Naive thymus-derived CD4-positive, alpha-beta T cell (primary cell): ENCODE measurements around the gene KPNB1. TPM values are rescaled to one million over a fixed set of nuclear protein-coding genes. Genes with fewer than 3 reads are reported as not detected.

Source experiments
- ATAC-seq: fragments of 150-1000 bp; cut with Tn5 transposase; 2 replicates; pipeline ENCODE4 v1.10.0; 2021; ENCODE audit warnings: mild to moderate bottlenecking, moderate library complexity
- CTCF ChIA-PET: fragments of 350-600 bp; sonication (Branson Sonifier 250); formaldehyde crosslinking; loops from one replicate; lab custom pipeline; 2021; ENCODE audit warnings: antibody characterized with exemption; lab: Charles Lee
- POLR2A ChIA-PET: fragments of 350-600 bp; sonication (Branson Sonifier 250); formaldehyde crosslinking; loops from one replicate; lab custom pipeline; 2021; ENCODE audit warnings: antibody characterized with exemption, inconsistent platforms; lab: Charles Lee
- DNase-seq, 9 donors: peaks; one replicate each; pipeline versions ENCODE4 v3.0.0 to v3.0.0-alpha.2; 2020 to 2022; ENCODE audit warnings: mixed read lengths in 1 of 9
- H3K27ac ChIP-seq: one replicate; pipeline ENCODE4 v1.7.0; 2013; ENCODE audit warnings: mild to moderate bottlenecking, low read depth, low read length, moderate library complexity
- H3K27me3 ChIP-seq, 2 donors: one replicate each; pipeline ENCODE4 v1.7.0; 2013; ENCODE audit warnings: low read length in 2 of 2, mild to moderate bottlenecking in 2 of 2, moderate library complexity in 2 of 2; ENCODE audit not compliant: control insufficient read depth in 2 of 2, insufficient read depth in 2 of 2
- H3K36me3 ChIP-seq, 3 experiments: 1 replicate in 2 of 3; 2 replicates in 1 of 3; pipeline ENCODE4 v1.7.0; 2013; ENCODE audit warnings: low read length in 3 of 3, mild to moderate bottlenecking in 3 of 3, moderate library complexity in 1 of 3; ENCODE audit not compliant: insufficient read depth in 3 of 3, control insufficient read depth in 2 of 3
- H3K4me1 ChIP-seq, 2 donors: one replicate each; pipeline ENCODE4 v1.7.0; 2013; ENCODE audit warnings: low read length in 2 of 2, mild to moderate bottlenecking in 2 of 2, moderate library complexity in 1 of 2; ENCODE audit not compliant: control insufficient read depth in 2 of 2, insufficient read depth in 2 of 2
- H3K4me3 ChIP-seq: 2 replicates; pipeline ENCODE4 v1.7.0; 2013; ENCODE audit warnings: mild to moderate bottlenecking, low read length
- H3K9me3 ChIP-seq, 3 experiments: 1 replicate in 2 of 3; 2 replicates in 1 of 3; pipeline ENCODE4 v1.7.0; 2013; ENCODE audit warnings: low read length in 3 of 3; ENCODE audit not compliant: control insufficient read depth in 2 of 3
- H3K27ac Mint-ChIP-seq, 9 donors: one replicate each; pipeline ENCODE4 v1.8.0; 2020 to 2022; ENCODE audit warnings: mixed read lengths in 9 of 9, mild to moderate bottlenecking in 8 of 9, moderate library complexity in 5 of 9, inconsistent platforms in 2 of 9
- H3K27me3 Mint-ChIP-seq, 5 donors: one replicate each; pipeline ENCODE4 v1.8.0; 2021 to 2022; ENCODE audit warnings: mixed read lengths in 5 of 5, mild to moderate bottlenecking in 1 of 5
- H3K36me3 Mint-ChIP-seq, 5 donors: one replicate each; pipeline ENCODE4 v1.8.0; 2020 to 2022; ENCODE audit warnings: mixed read lengths in 5 of 5, mild to moderate bottlenecking in 3 of 5, inconsistent platforms in 1 of 5
- H3K4me1 Mint-ChIP-seq, 7 donors: one replicate each; pipeline ENCODE4 v1.8.0; 2020 to 2022; ENCODE audit warnings: mixed read lengths in 7 of 7, mild to moderate bottlenecking in 3 of 7, inconsistent platforms in 1 of 7
- H3K4me3 Mint-ChIP-seq, 10 donors: one replicate each; pipeline ENCODE4 v1.8.0; 2020 to 2022; ENCODE audit warnings: mild to moderate bottlenecking in 10 of 10, mixed read lengths in 10 of 10, moderate library complexity in 6 of 10, inconsistent platforms in 2 of 10
- H3K9me3 Mint-ChIP-seq, 11 donors: one replicate each; pipeline ENCODE4 v1.8.0; 2020 to 2022; ENCODE audit warnings: mixed read lengths in 11 of 11, mild to moderate bottlenecking in 4 of 11, inconsistent platforms in 1 of 11, moderate library complexity in 1 of 11
- intact Hi-C, 2 donors: fragments of 100-400 bp; cut with micrococcal nuclease; formaldehyde crosslinking; loops; one replicate each; pipeline ENCODE4 v1.15.1; 2023
- polyA plus RNA-seq, 2 donors: library from polyadenylated mRNA; unstranded; fragments of 300-500 nt; fragmentation: Illumina TruSeq; gene quantifications; one replicate each; pipeline ENCODE4 v1.2.3, GENCODE V29; 2021
- total RNA-seq, 6 experiments: library from RNA in 5 of 6; stranded (reverse) in 5 of 6; gene quantifications; 1 replicate in 5 of 6; 2 replicates in 1 of 6; pipeline ENCODE4 v1.2.3 and lab custom pipeline; 2021 to 2026

Gene KPNB1
- total and polyA plus RNA-seq, 7 experiments from 2014 or later: 21.1 to 465 (median 205) TPM

GRCh38 chr17:47708312-47708863 lies 58.7 kb downstream of the KPNB1 start:
- ChIA-PET POLR2A (no interaction called here), CTCF (interaction anchor here (0.9 to 2.0 kb wide), 2 partner anchors 9 to 11 kb away, joined by 4 to 6 read pairs; no protein-coding TSS in a partner anchor)
- no peak overlapping the region for H3K27ac Mint-ChIP-seq
- H3K4me1 Mint-ChIP-seq: peaks cover 45 to 66% (median 47%) of the 10 kb centered on the region in 7 donors
- H3K27me3 ChIP-seq: no peaks in the 10 kb centered on the region
- no peak for DNase-seq
- peaks cover 43 to 57% of the 10 kb centered on the region in 2 donors for H3K4me1 ChIP-seq
- H3K36me3 ChIP-seq: no peaks in the 10 kb centered on the region
- peaks cover 0 to 6% (median 0%) of the 10 kb centered on the region in 5 donors for H3K27me3 Mint-ChIP-seq
- H3K27ac ChIP-seq: no peak overlapping the region
- no peaks in the 10 kb centered on the region for H3K9me3 ChIP-seq
- no peak overlapping the region for H3K4me3 Mint-ChIP-seq
- intact Hi-C loops: no loop called here
- ATAC-seq: no peak
- H3K4me3 ChIP-seq: no peak overlapping the region
- H3K36me3 Mint-ChIP-seq: no peaks in the 10 kb centered on the region
- H3K9me3 Mint-ChIP-seq: peaks cover 0 to 2% (median 0%) of the 10 kb centered on the region in 11 donors

- POLR2A ChIA-PET: no interaction called here
- Mint-ChIP-seq H3K4me3 (no peak overlapping the region), H3K36me3 (no peaks in the 10 kb centered on the region), H3K27me3 (peaks cover 0 to 8% (median 0%) of the 10 kb centered on the region in 5 donors), H3K4me1 (peaks cover 38 to 63% (median 41%) of the 10 kb centered on the region in 7 donors), H3K9me3 (peaks cover 0 to 2% (median 0%) of the 10 kb centered on the region in 11 donors), H3K27ac (no peak overlapping the region)
- Histone ChIP-seq H3K4me3 (no peak overlapping the region), H3K36me3 (no peaks in the 10 kb centered on the region), H3K9me3 (no peaks in the 10 kb centered on the region), H3K4me1 (peaks cover 37 to 57% of the 10 kb centered on the region in 2 donors), H3K27me3 (no peaks in the 10 kb centered on the region), H3K27ac (no peak overlapping the region)
- DNase-seq (no peak), ATAC-seq (no peak)
- intact Hi-C loops: no loop called here
- CTCF ChIA-PET: no interaction called here
Observed at GRCh38 chr17:47708864-47709541, 59.3 kb downstream of the KPNB1 start.

DNA sequence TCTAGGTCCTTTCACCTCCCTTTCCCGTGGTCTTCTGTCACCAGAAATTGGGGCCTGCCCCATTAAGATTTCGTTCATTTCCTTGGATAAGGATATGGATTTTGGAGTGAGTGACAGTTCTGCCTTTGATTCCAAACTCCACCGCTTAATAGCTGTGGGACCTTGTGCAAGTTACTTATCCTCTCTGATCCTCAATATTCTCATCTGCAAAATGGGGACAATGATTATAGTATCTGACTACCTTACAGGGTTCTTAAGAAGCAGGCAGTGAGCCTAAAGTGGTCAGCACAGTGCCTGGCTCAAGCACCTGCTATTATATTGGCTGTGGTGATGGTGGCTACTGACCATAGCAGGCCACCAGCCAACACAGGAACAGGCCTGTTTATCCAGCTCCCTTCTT lies 59.9 kb downstream of the KPNB1 start:
- Mint-ChIP-seq H3K4me3 (no peak overlapping the region), H3K27me3 (peaks cover 0 to 8% (median 0%) of the 10 kb centered on the region in 5 donors), H3K4me1 (peaks cover 33 to 62% (median 36%) of the 10 kb centered on the region in 7 donors), H3K27ac (no peak overlapping the region), H3K9me3 (peaks cover 0 to 2% (median 0%) of the 10 kb centered on the region in 11 donors), H3K36me3 (no peaks in the 10 kb centered on the region)
- no peak overlapping the region for H3K4me3 ChIP-seq
- intact Hi-C loops: no loop called here
- ChIA-PET CTCF (no interaction called here), POLR2A (no interaction called here)
- no peaks in the 10 kb centered on the region for H3K27me3 ChIP-seq
- no peak overlapping the region for H3K27ac ChIP-seq
- DNase-seq (no peak), ATAC-seq (no peak)
- peaks cover 31 to 57% of the 10 kb centered on the region in 2 donors for H3K4me1 ChIP-seq
- no peaks in the 10 kb centered on the region for H3K36me3 ChIP-seq
- no peaks in the 10 kb centered on the region for H3K9me3 ChIP-seq

DNA sequence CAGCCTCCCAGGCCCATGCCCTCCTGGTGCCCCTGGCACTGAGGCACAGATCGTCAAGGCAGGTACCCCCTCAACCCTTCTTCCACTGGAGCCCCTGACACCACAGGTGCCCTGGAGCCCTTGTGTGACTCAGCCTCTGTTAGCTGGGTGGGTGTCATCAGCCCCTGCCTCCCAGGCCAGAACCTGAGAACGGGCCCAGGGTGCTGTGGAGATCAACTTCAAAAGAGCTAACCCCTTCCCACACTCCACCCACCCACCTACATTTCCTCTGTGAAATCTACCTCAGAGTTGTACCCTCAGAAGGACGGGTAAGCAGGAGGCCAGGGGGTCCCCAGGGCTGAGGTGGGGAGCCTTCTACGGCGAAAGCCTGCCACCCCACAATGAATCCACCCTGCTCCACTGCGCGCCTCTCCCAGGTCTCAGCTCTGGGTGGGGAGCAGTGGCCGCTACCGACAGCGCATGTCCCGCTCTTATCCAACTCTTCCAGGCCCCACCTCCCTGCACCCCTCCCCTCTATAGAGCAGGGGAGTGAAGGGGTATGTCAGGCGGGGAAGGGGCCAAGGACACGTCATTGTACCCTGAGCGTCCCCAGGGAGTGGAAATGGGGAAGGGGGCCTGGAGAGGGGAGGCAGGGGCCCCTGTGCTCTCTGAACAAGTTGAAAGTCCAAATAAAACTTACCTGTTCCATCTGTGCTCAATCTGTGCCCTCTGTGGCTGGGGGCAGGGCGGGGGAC lies 61.8 kb downstream of the KPNB1 start:
- no peak overlapping the region for H3K4me3 ChIP-seq
- DNase-seq: no peak
- CTCF ChIA-PET: no interaction called here
- POLR2A ChIA-PET: no interaction called here
- no peak for ATAC-seq
- peaks cover 0 to 8% (median 0%) of the 10 kb centered on the region in 5 donors for H3K27me3 Mint-ChIP-seq
- no peaks in the 10 kb centered on the region for H3K27me3 ChIP-seq
- H3K36me3 Mint-ChIP-seq: no peaks in the 10 kb centered on the region
- peaks cover 13 to 61% (median 20%) of the 10 kb centered on the region in 7 donors for H3K4me1 Mint-ChIP-seq
- peak overlapping the region in 2 of 9 donors; percentile 1 to 21 for H3K27ac Mint-ChIP-seq
- H3K9me3 ChIP-seq: no peaks in the 10 kb centered on the region
- no peak overlapping the region for H3K27ac ChIP-seq
- H3K4me3 Mint-ChIP-seq: no peak overlapping the region
- intact Hi-C loops: no loop called here
- peaks cover 0 to 2% (median 0%) of the 10 kb centered on the region in 11 donors for H3K9me3 Mint-ChIP-seq
- H3K4me1 ChIP-seq: peaks cover 12 to 57% of the 10 kb centered on the region in 2 donors
- no peaks in the 10 kb centered on the region for H3K36me3 ChIP-seq

GRCh38 chr17:47712330-47713023 lies 62.8 kb downstream of the KPNB1 start:
- Mint-ChIP-seq H3K4me1 (peaks cover 4 to 59% (median 11%) of the 10 kb centered on the region in 7 donors), H3K27ac (no peak overlapping the region), H3K27me3 (peaks cover 0 to 8% (median 0%) of the 10 kb centered on the region in 5 donors), H3K9me3 (no peaks in the 10 kb centered on the region), H3K4me3 (no peak overlapping the region), H3K36me3 (no peaks in the 10 kb centered on the region)
- ChIA-PET POLR2A (no interaction called here), CTCF (no interaction called here)
- no peaks in the 10 kb centered on the region for H3K27me3 ChIP-seq
- peaks cover 2 to 57% of the 10 kb centered on the region in 2 donors for H3K4me1 ChIP-seq
- no peak for DNase-seq
- no peaks in the 10 kb centered on the region for H3K36me3 ChIP-seq
- no peaks in the 10 kb centered on the region for H3K9me3 ChIP-seq
- H3K27ac ChIP-seq: no peak overlapping the region
- no peak for ATAC-seq
- H3K4me3 ChIP-seq: no peak overlapping the region
- intact Hi-C loops: no loop called here

DNA sequence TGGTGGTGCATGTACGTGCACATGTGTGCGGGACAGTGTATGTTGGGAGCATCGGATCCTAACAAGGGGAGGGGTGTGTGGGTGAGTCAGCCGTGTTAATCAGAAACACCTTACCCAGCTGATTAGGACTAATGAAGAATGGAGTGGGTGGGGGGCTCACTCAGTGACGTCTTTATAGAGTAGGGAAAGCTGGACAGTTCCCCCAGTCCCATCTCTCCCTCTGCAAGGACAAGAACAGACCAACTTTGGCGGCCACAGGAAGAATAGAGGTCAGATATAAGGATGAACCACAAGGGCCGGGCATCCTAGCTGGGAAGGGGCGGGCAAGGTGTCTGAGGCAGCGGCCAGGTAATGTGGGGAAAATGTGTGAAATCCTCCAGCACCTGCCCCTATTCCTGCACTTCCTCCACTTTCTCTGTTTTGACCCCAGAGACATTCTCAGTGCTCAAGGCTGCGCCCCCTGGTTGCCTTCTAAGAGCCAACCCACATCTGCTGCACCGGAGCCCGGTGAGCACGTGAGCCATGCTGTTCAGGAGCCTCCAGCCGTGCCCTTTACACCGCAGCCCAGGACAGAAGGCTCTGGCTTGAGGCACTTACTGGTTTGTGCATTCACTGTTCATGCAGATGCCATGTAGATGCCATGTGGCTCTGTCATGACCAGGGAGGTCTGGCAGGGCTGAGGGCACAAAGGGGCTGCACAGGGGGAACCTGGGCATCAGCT lies 64.4 kb downstream of the KPNB1 start:
- Histone ChIP-seq H3K36me3 (no peaks in the 10 kb centered on the region), H3K4me3 (no peak overlapping the region), H3K9me3 (no peaks in the 10 kb centered on the region), H3K27me3 (no peaks in the 10 kb centered on the region), H3K27ac (no peak overlapping the region), H3K4me1 (peaks cover 11 to 71% of the 10 kb centered on the region in 2 donors)
- DNase-seq (no peak), ATAC-seq (peak; percentile 30)
- Mint-ChIP-seq H3K9me3 (no peaks in the 10 kb centered on the region), H3K4me1 (peaks cover 10 to 71% (median 20%) of the 10 kb centered on the region in 7 donors), H3K4me3 (peak overlapping the region in 2 of 10 donors; percentile 21 to 41), H3K27me3 (peaks cover 0 to 8% (median 0%) of the 10 kb centered on the region in 5 donors), H3K36me3 (no peaks in the 10 kb centered on the region), H3K27ac (peak overlapping the region in 2 of 9 donors; percentile 59 to 64)
- ChIA-PET CTCF (no interaction called here), POLR2A (no interaction called here)
- intact Hi-C loops: no loop called here
